Spleen (tissue), 11 donors: ENCODE results near the gene HOXB2. TPM values are rescaled to one million over a fixed set of nuclear protein-coding genes. Genes with fewer than 3 reads are reported as not detected.
A peak's percentile ranks its signal among the peaks of the same experiment; 100 is the strongest.

Source experiments
- DNase-seq: peaks from one replicate; pipeline ENCODE4 v3.0.0-alpha.2; 2020
- H3K27ac ChIP-seq, 8 donors: fragments of 200-600 bp; sonication (generic) in 7 of 8; 1 replicate in 4 of 8; 2 replicates in 4 of 8; pipeline versions ENCODE4 v1.5.0 to v1.8.0; 2016 to 2021; ENCODE audit warnings: inconsistent platforms in 4 of 8, mild to moderate bottlenecking in 4 of 8, moderate library complexity in 1 of 8
- H3K27me3 ChIP-seq, 7 donors: fragments of 200-600 bp; sonication (generic) in 6 of 7; replicated peaks in 1 of 7; 1 replicate in 4 of 7; 2 replicates in 3 of 7; pipeline versions ENCODE4 v1.5.0 to v1.8.0; 2016 to 2021; ENCODE audit warnings: inconsistent platforms in 3 of 7, mild to moderate bottlenecking in 1 of 7
- H3K36me3 ChIP-seq, 6 donors: fragments of 200-600 bp; sonication (generic) in 5 of 6; 1 replicate in 4 of 6; 2 replicates in 2 of 6; pipeline versions ENCODE4 v1.5.0 to v1.8.0; 2016 to 2021; ENCODE audit warnings: inconsistent platforms in 2 of 6
- H3K4me1 ChIP-seq, 6 donors: fragments of 200-600 bp; sonication (generic) in 5 of 6; 1 replicate in 3 of 6; 2 replicates in 3 of 6; pipeline versions ENCODE4 v1.5.0 to v1.8.0; 2016 to 2021; ENCODE audit warnings: inconsistent platforms in 3 of 6
- H3K4me3 ChIP-seq, 8 donors: fragments of 200-600 bp; sonication (generic) in 7 of 8; 1 replicate in 4 of 8; 2 replicates in 4 of 8; pipeline versions ENCODE4 v1.5.0 to v1.8.0; 2016 to 2021; ENCODE audit warnings: inconsistent platforms in 4 of 8, mild to moderate bottlenecking in 4 of 8, moderate library complexity in 2 of 8
- H3K9me3 ChIP-seq, 8 donors: fragments of 200-600 bp; sonication (generic) in 7 of 8; 1 replicate in 4 of 8; 2 replicates in 4 of 8; pipeline versions ENCODE4 v1.5.0 to v1.8.0; 2016 to 2021; ENCODE audit warnings: inconsistent platforms in 4 of 8
- CTCF ChIP-seq, 11 experiments: fragments of 200-600 bp in 7 of 11; fragments of 450-650 bp in 4 of 11; sonication (generic) in 4 of 11; IDR thresholded peaks in 8 of 11; conservative IDR thresholded peaks in 3 of 11; 1 replicate in 7 of 11; 2 replicates in 4 of 11; pipeline versions ENCODE4 v1.4.0 to v1.8.0; 2016 to 2021; ENCODE audit warnings: antibody characterized with exemption in 11 of 11, inconsistent platforms in 4 of 11, mild to moderate bottlenecking in 1 of 11
- POLR2A ChIP-seq, 3 donors: fragments of 450-650 bp; IDR thresholded peaks; one replicate each; pipeline ENCODE4 v1.5.1; 2017; ENCODE audit warnings: antibody characterized with exemption in 3 of 3, mild to moderate bottlenecking in 1 of 3
- POLR2AphosphoS5 ChIP-seq, 3 donors: sonication (generic); formaldehyde crosslinking; IDR thresholded peaks; one replicate each; pipeline ENCODE4 v1.5.1; 2017; ENCODE audit warnings: antibody characterized with exemption in 3 of 3
- WGBS, 5 donors: extraction: QIAGEN DNeasy Blood & Tissue Kit in 3 of 5; methylation state at CpG; one replicate each; pipeline versions ENCODE4 v1.1.5 to v1.1.7; 2013 to 2018; 5-methylcytosine and 5-hydroxymethylcytosine counted together
- intact Hi-C: fragments of 100-400 bp; cut with DNase I; formaldehyde crosslinking; loops from one replicate; pipeline ENCODE4 v1.15.0; 2023; ENCODE audit warnings: low total_unique reads
- polyA plus RNA-seq, 3 donors: library from polyadenylated mRNA; stranded (reverse); fragments of 200-250 nt; gene quantifications; one replicate each; pipeline ENCODE4 v1.2.1, GENCODE V29; 2013
- total RNA-seq, 7 donors: library from RNA; depleted of rRNA in 3 of 7; stranded (reverse); fragments of >200 nt in 3 of 7; fragmentation: NEBNext Ultra II Directional in 4 of 7; extraction: Animal tissue kit (Norgen Biotek cat#: 25700) in 4 of 7; gene quantifications; one replicate each; pipeline versions ENCODE4 v1.1.0 to v1.2.1, GENCODE V29; 2016 to 2021
- donor health status: healthy with polysubstance abuse.
- donor health status: DM: no; HTN: no; CAD: no; lungs with moderate emphysema.
- donor health status: DM: no; HTN: no; CAD: no.
- donor health status: Bipolar disorder and iron deficiency.
- donor health status: healthy.
- donor health status: DM: no; HTN: no; CAD: no.
- donor health status: DM: yes; HTN: yes; CAD: no.

Gene HOXB2
- total and polyA plus RNA-seq, 10 donors, result 5.9 to 21.9 (median 8.8) TPM

- intact Hi-C loops, result no loop called here
- peaks cover 2 to 89% (median 48%) of the 10 kb centered on the region in 6 donors for H3K4me1 ChIP-seq
Measured at GRCh38 chr17:48543854-48544348, 1.0 kb downstream of the HOXB2 start.

GRCh38 chr17:48543107-48543853, 1.6 kb downstream of the HOXB2 start:
- Histone ChIP-seq H3K4me3 (peak overlapping the region; percentile 48 to 79 (median 67)), H3K27ac (peak overlapping the region; percentile 85 to 94 (median 88)), H3K4me1 (peaks cover 2 to 82% (median 45%) of the 10 kb centered on the region in 6 donors), H3K9me3 (no peaks in the 10 kb centered on the region), H3K36me3 (no peaks in the 10 kb centered on the region), H3K27me3 (peaks cover 0 to 93% (median 37%) of the 10 kb centered on the region in 7 donors)
- no peak for DNase-seq
- intact Hi-C loops, result no loop called here
- TF ChIP-seq POLR2A (IDR thresholded peaks at IDR 0.05) (no peak), CTCF (IDR thresholded peaks at IDR 0.05 in 8 of 11, conservative IDR thresholded peaks at IDR 0.05 in 3 of 11) (peak in 2 of 11 experiments; percentile 31 to 33), POLR2AphosphoS5 (IDR thresholded peaks at IDR 0.05) (peak in 2 of 3 donors; percentile 52 to 56)
- WGBS, 5 donors, result 0 to 1% (median 1%) methylated on average over 34 to 72 of the region's 72 CpGs

More at GRCh38 chr17:48543854-48544348, 1.0 kb downstream of the HOXB2 start:
- DNase-seq, result no peak
- WGBS, 5 donors, result 1 to 5% (median 2%) methylated on average over 19 to 20 of the region's 20 CpGs
- Histone ChIP-seq H3K27me3 (peaks cover 0 to 90% (median 37%) of the 10 kb centered on the region in 7 donors), H3K9me3 (no peaks in the 10 kb centered on the region), H3K4me3 (peak overlapping the region; percentile 48 to 79 (median 67)), H3K36me3 (no peaks in the 10 kb centered on the region), H3K27ac (peak overlapping the region; percentile 85 to 94 (median 88))
- no peak for TF ChIP-seq CTCF (IDR thresholded peaks at IDR 0.05 in 8 of 11, conservative IDR thresholded peaks at IDR 0.05 in 3 of 11)
- TF ChIP-seq POLR2AphosphoS5 (IDR thresholded peaks at IDR 0.05), result no peak
- no peak for TF ChIP-seq POLR2A (IDR thresholded peaks at IDR 0.05)

DNA sequence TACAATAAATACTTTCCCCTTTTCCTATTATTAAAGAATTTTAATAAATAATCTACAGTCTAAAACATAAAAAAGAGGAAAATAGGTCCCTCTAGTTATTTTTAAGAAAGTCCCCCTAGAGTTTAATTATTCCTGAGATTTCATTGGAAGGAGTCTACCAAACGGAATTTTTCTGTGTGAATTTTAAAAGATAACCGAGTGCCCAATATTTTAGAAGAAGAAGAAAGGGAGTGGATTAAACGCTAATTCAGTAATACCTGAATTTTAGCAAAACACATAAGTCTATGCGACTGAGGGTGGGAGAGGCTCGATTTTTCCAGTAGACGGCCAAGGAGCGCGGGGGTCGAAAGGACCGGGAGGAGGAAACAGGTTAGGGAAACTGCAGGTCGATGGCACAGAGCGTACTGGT, 2.2 kb downstream of the HOXB2 start:
- DNase-seq, result no peak
- intact Hi-C loops, result no loop called here
- 3 to 8% (median 4%) methylated on average over 12 of the region's 12 CpGs for WGBS, 5 donors
- TF ChIP-seq CTCF (IDR thresholded peaks at IDR 0.05 in 8 of 11, conservative IDR thresholded peaks at IDR 0.05 in 3 of 11), result no peak
- no peak for TF ChIP-seq POLR2A (IDR thresholded peaks at IDR 0.05)
- no peak for TF ChIP-seq POLR2AphosphoS5 (IDR thresholded peaks at IDR 0.05)
- Histone ChIP-seq H3K9me3 (no peaks in the 10 kb centered on the region), H3K27ac (peak overlapping the region; percentile 85 to 94 (median 88)), H3K4me1 (peaks cover 2 to 79% (median 43%) of the 10 kb centered on the region in 6 donors), H3K36me3 (no peaks in the 10 kb centered on the region), H3K4me3 (peak overlapping the region; percentile 48 to 79 (median 67)), H3K27me3 (peaks cover 0 to 94% (median 37%) of the 10 kb centered on the region in 7 donors)

DNA sequence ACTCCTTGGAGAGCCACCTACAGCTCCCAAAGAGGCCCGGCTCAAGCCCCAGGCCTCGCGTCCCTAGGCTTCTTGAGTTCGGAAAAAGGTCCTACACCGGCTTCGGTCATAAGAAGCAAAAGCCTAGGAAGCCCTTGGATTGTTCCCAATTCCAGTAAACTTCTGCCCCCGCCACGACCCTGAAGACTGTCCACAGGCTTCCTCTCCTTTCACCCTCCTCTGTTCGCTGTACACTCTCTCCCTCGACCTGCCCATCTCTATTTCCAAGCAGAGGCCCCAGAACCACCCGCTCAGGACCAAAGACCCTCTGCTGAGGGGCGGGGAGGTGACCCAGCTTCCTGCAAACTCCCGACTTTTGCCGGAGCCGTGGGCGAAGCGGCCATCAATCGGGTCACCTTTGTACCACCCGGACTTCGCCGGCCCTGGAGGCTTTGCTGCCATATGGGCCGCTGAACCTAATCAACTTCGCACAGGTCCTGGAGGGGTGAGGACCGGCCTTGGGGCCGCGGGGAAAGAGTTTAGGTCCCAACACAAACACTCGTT, 2.7 kb downstream of the HOXB2 start:
- peaks cover 0 to 90% (median 37%) of the 10 kb centered on the region in 7 donors for H3K27me3 ChIP-seq

More for the DNA sequence above, 2.7 kb downstream of the HOXB2 start:
- peaks cover 2 to 75% (median 43%) of the 10 kb centered on the region in 6 donors for H3K4me1 ChIP-seq
- WGBS, 5 donors, result 8 to 17% (median 13%) methylated on average over 27 of the region's 27 CpGs
- no peaks in the 10 kb centered on the region for H3K36me3 ChIP-seq
- TF ChIP-seq POLR2AphosphoS5 (IDR thresholded peaks at IDR 0.05), result no peak
- no peak for TF ChIP-seq POLR2A (IDR thresholded peaks at IDR 0.05)
- TF ChIP-seq CTCF (IDR thresholded peaks at IDR 0.05 in 8 of 11, conservative IDR thresholded peaks at IDR 0.05 in 3 of 11), result no peak
- peak overlapping the region; percentile 85 to 94 (median 88) for H3K27ac ChIP-seq
- H3K9me3 ChIP-seq, result no peaks in the 10 kb centered on the region
- peak overlapping the region; percentile 48 to 79 (median 67) for H3K4me3 ChIP-seq
- DNase-seq, result no peak
- intact Hi-C loops, result no loop called here
